C4-2B (cell line): Measurements from ENCODE around the gene TAF3.

Experiments
- ZFX ChIP-seq: fragments of 450-650 bp; IDR thresholded peaks from 2 replicates; pipeline ENCODE4 v1.6.1; 2017
- TF ChIP-seq, protein P1 (sequence below): fragments of 450-650 bp; conservative IDR thresholded peaks from 2 replicates; pipeline ENCODE4 v1.5.1; 2017; ENCODE audit warnings: mild to moderate bottlenecking

DNA sequence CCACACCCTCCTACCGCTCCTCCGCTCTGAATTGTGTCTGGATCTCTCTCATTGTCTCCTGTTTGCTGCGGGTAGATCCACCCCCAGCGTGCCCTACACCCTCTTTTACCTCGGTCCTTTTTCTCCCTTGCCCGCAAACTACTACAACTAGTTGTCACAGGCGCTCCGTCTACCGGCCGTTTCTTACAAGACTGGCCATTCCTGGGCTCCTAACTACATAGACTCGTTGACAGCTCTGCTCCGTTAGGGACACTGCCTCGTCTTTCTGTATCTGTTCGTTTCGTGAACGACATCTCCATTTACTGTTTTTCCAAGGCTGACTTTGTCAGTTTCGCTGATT lies 786 bp downstream of the TAF3 start:
- TF ChIP-seq, protein P1, sequence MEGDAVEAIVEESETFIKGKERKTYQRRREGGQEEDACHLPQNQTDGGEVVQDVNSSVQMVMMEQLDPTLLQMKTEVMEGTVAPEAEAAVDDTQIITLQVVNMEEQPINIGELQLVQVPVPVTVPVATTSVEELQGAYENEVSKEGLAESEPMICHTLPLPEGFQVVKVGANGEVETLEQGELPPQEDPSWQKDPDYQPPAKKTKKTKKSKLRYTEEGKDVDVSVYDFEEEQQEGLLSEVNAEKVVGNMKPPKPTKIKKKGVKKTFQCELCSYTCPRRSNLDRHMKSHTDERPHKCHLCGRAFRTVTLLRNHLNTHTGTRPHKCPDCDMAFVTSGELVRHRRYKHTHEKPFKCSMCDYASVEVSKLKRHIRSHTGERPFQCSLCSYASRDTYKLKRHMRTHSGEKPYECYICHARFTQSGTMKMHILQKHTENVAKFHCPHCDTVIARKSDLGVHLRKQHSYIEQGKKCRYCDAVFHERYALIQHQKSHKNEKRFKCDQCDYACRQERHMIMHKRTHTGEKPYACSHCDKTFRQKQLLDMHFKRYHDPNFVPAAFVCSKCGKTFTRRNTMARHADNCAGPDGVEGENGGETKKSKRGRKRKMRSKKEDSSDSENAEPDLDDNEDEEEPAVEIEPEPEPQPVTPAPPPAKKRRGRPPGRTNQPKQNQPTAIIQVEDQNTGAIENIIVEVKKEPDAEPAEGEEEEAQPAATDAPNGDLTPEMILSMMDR: peak; percentile 64
- no peak for TF ChIP-seq ZFX
